SU-DHL-6 (cell line): ENCODE measurements around the gene RNF220.

Experiments used
- H2AFZ ChIP-seq: fragments of 200-600 bp; sonication (generic); 2 replicates; pipeline ENCODE4 v1.6.1; 2014; ENCODE audit warnings: low read depth, mild to moderate bottlenecking, moderate library complexity, mixed read lengths, antibody characterized with exemption, low read length; ENCODE audit not compliant: severe bottlenecking
- H3F3A ChIP-seq: fragments of 200-600 bp; shearing (Covaris generic); 2 replicates; pipeline ENCODE4 v1.6.0; 2016; ENCODE audit warnings: antibody characterized with exemption, mild to moderate bottlenecking; ENCODE audit not compliant: insufficient read depth
- H3K27ac ChIP-seq: fragments of 200-600 bp; sonication (generic); 2 replicates; pipeline ENCODE4 v1.5.1; 2016; ENCODE audit warnings: low read depth, mild to moderate bottlenecking, low read length, moderate library complexity, mixed read lengths
- H3K27me3 ChIP-seq: fragments of 200-600 bp; sonication (generic), shearing (Covaris generic); 2 replicates; pipeline ENCODE4 v1.6.0; 2014; ENCODE audit warnings: mild to moderate bottlenecking, low read length
- H3K36me3 ChIP-seq: fragments of 200-600 bp; sonication (generic); 2 replicates; pipeline ENCODE4 v1.6.1; 2014; ENCODE audit warnings: mild to moderate bottlenecking, low read length, mixed read lengths
- H3K4me2 ChIP-seq: fragments of 300-600, 200-600 bp; shearing (Covaris generic), sonication (generic); 2 replicates; pipeline ENCODE4 v1.6.0; 2014; ENCODE audit warnings: low read length, low read depth, mild to moderate bottlenecking; ENCODE audit not compliant: poor library complexity, severe bottlenecking
- H3K4me3 ChIP-seq: fragments of 200-600 bp; sonication (generic); 2 replicates; pipeline ENCODE4 v1.5.1; 2014; ENCODE audit warnings: antibody characterized with exemption, low read length, mild to moderate bottlenecking, mixed read lengths; ENCODE audit not compliant: insufficient read depth, poor library complexity, severe bottlenecking
- H3K79me2 ChIP-seq: fragments of 200-600 bp; sonication (generic); 2 replicates; pipeline ENCODE4 v1.6.1; 2014; ENCODE audit warnings: mild to moderate bottlenecking, low read length, moderate library complexity; ENCODE audit not compliant: insufficient read depth
- H3K9ac ChIP-seq: fragments of 200-600 bp; sonication (generic); 2 replicates; pipeline ENCODE4 v1.7.0; 2014; ENCODE audit warnings: mild to moderate bottlenecking, low read length
- H3K9me2 ChIP-seq: fragments of 200-600 bp; sonication (generic); replicated peaks from 2 replicates; pipeline ENCODE4 v1.6.1; 2014; ENCODE audit warnings: low read length; ENCODE audit not compliant: insufficient read depth
- H3K9me3 ChIP-seq: fragments of 200-600 bp; sonication (generic); 2 replicates; pipeline ENCODE4 v1.6.1; 2014; ENCODE audit warnings: low read length, mixed read lengths; ENCODE audit not compliant: insufficient read depth
- H4K20me1 ChIP-seq: fragments of 200-600 bp; sonication (generic); 2 replicates; pipeline ENCODE4 v1.6.1; 2014; ENCODE audit warnings: low read depth, mild to moderate bottlenecking, antibody characterized with exemption, low read length, moderate library complexity, mixed read lengths
- CTCF ChIP-seq: fragments of 200-600 bp; sonication (generic); IDR thresholded peaks from one replicate; pipeline ENCODE4 v1.5.1; 2017; ENCODE audit warnings: antibody characterized with exemption, mild to moderate bottlenecking, low read length, moderate library complexity; ENCODE audit not compliant: insufficient read depth, poor library complexity, severe bottlenecking
- EZH2phosphoT487 ChIP-seq: fragments of 200-600 bp; sonication (generic), shearing (Covaris generic); conservative IDR thresholded peaks from 2 replicates; pipeline ENCODE4 v1.6.1; 2018; ENCODE audit warnings: mild to moderate bottlenecking, antibody characterized with exemption, low read length, moderate library complexity, mixed read lengths

Gene RNF220

GRCh38 chr1:44646261-44647110, 241.4 kb downstream of the RNF220 start:
- Histone ChIP-seq H3K9ac (no peak overlapping the region), H3K9me2 (no peaks in the 10 kb centered on the region), H3K79me2 (no peaks in the 10 kb centered on the region), H2AFZ (no peak overlapping the region), H3K27me3 (no peaks in the 10 kb centered on the region), H3K27ac (no peak overlapping the region), H3K4me3 (no peak overlapping the region), H3K4me2 (no peak overlapping the region), H3K9me3 (no peaks in the 10 kb centered on the region), H3K36me3 (no peaks in the 10 kb centered on the region), H4K20me1 (no peaks in the 10 kb centered on the region), H3F3A (no peaks in the 10 kb centered on the region)
- TF ChIP-seq EZH2phosphoT487 (no peak), CTCF (no peak)

- TF ChIP-seq CTCF (no peak), EZH2phosphoT487 (no peak)
- Histone ChIP-seq H3K9me2 (no peaks in the 10 kb centered on the region), H2AFZ (no peak overlapping the region), H3K79me2 (no peaks in the 10 kb centered on the region), H3K9me3 (no peaks in the 10 kb centered on the region), H3K36me3 (no peaks in the 10 kb centered on the region), H3F3A (0 out of 2 replicates have a peak, but pooled peaks cover 8% of the 10 kb centered on the region), H3K27me3 (no peaks in the 10 kb centered on the region), H4K20me1 (no peaks in the 10 kb centered on the region), H3K4me2 (no peak overlapping the region), H3K27ac (no peak overlapping the region), H3K9ac (no peak overlapping the region), H3K4me3 (no peak overlapping the region)
These were observed 242.8 kb downstream of the RNF220 start for GRCh38 chr1:44647896-44648295.

GRCh38 chr1:44648529-44649250, 243.6 kb downstream of the RNF220 start:
- Histone ChIP-seq H3K9ac (no peak overlapping the region), H3K27me3 (no peaks in the 10 kb centered on the region), H3K4me3 (no peak overlapping the region), H3F3A (0 out of 2 replicates have a peak, but pooled peaks cover 8% of the 10 kb centered on the region), H4K20me1 (no peaks in the 10 kb centered on the region), H3K4me2 (no peak overlapping the region), H3K9me2 (no peaks in the 10 kb centered on the region), H3K79me2 (no peaks in the 10 kb centered on the region), H3K9me3 (no peaks in the 10 kb centered on the region), H2AFZ (no peak overlapping the region), H3K27ac (no peak overlapping the region), H3K36me3 (no peaks in the 10 kb centered on the region)
- TF ChIP-seq CTCF, result no peak
- no peak for TF ChIP-seq EZH2phosphoT487
